Kidney (tissue), 14 donors: Measurements from ENCODE around the gene RPS19. TPM values are rescaled to one million over a fixed set of nuclear protein-coding genes. Genes with fewer than 3 reads are reported as not detected.
A peak's percentile ranks its signal among the peaks of the same experiment; 100 is the strongest.

Experiments used
- DNase-seq, 5 donors: peaks; one replicate each; pipeline ENCODE4 v3.0.0-alpha.2; 2013 to 2020
- FAIRE-seq: peaks from 2 replicates; lab custom pipeline; 2012; peaks lifted over from hg19 to GRCh38; lab: Jason Lieb, UNC
- H3K27ac ChIP-seq, 2 donors: one replicate each; pipeline ENCODE4 v1.7.0; 2013; ENCODE audit warnings: low read depth in 2 of 2, low read length in 2 of 2, inconsistent platforms in 1 of 2
- H3K27me3 ChIP-seq: one replicate; pipeline ENCODE4 v1.7.1; 2013; ENCODE audit warnings: low read length, inconsistent platforms; ENCODE audit not compliant: control insufficient read depth, insufficient read depth
- H3K36me3 ChIP-seq, 3 donors: one replicate each; pipeline versions ENCODE4 v1.7.0 to v1.7.1; 2013; ENCODE audit warnings: low read length in 3 of 3, control low read depth in 1 of 3, inconsistent platforms in 1 of 3; ENCODE audit not compliant: insufficient read depth in 3 of 3, control insufficient read depth in 2 of 3
- H3K4me1 ChIP-seq, 3 donors: one replicate each; pipeline versions ENCODE4 v1.7.0 to v1.7.1; 2013; ENCODE audit warnings: low read length in 3 of 3, inconsistent platforms in 1 of 3, low read depth in 1 of 3; ENCODE audit not compliant: control insufficient read depth in 2 of 3, insufficient read depth in 2 of 3
- H3K4me3 ChIP-seq, 3 donors: one replicate each; pipeline versions ENCODE4 v1.7.0 to v1.8.1; 2013; ENCODE audit warnings: low read length in 3 of 3, control low read depth in 1 of 3, inconsistent platforms in 1 of 3
- H3K9ac ChIP-seq, 3 donors: one replicate each; pipeline versions ENCODE4 v1.7.0 to v1.7.1; 2013; ENCODE audit warnings: low read length in 3 of 3, control low read depth in 1 of 3, inconsistent platforms in 1 of 3
- H3K9me3 ChIP-seq, 3 donors: one replicate each; pipeline versions ENCODE4 v1.7.0 to v1.7.1; 2013; ENCODE audit warnings: low read length in 3 of 3, control low read depth in 1 of 3, inconsistent platforms in 1 of 3; ENCODE audit not compliant: control insufficient read depth in 2 of 3, insufficient read depth in 1 of 3
- intact Hi-C: fragments of 100-400 bp; cut with DNase I; formaldehyde crosslinking; loops from one replicate; pipeline ENCODE4 v1.11.1; 2022
- polyA plus RNA-seq: library from polyadenylated mRNA; stranded (reverse); fragments of 350-450 nt; fragmentation: Illumina TruSeq; extraction: RNeasy Lipid Tissue Mini Kit (QIAGEN cat#74804); gene quantifications from one replicate; pipeline ENCODE4 v1.2.3, GENCODE V29; 2014; ENCODE audit warnings: low read depth, low replicate concordance; ENCODE audit not compliant: insufficient read depth
- total RNA-seq: library from RNA; stranded (reverse); fragmentation: NEBNext Ultra II Directional; extraction: Animal tissue kit (Norgen Biotek cat#: 25700); gene quantifications from one replicate; pipeline ENCODE4 v1.2.1, GENCODE V29; 2021
- TF ChIP-seq, protein P1 (sequence below): IDR thresholded peaks from 3 replicates; pipeline ENCODE4 v1.5.1; 2012; ENCODE audit warnings: mild to moderate bottlenecking, moderate library complexity, borderline replicate concordance; ENCODE audit not compliant: insufficient read depth; ENCODE audit errors: extremely low read depth
- donor health status: control.
- donor health status: control.
- donor health status: control.
- donor health status: control.
- donor health status: control.
- donor health status: DM: yes; HTN: yes; CAD: no.
- donor health status: Normal renal cell carcinoma (clear cell type).

Gene RPS19
- total and polyA plus RNA-seq, 2 donors from 2014 or later = 1,433 to 2,116 TPM

DNA sequence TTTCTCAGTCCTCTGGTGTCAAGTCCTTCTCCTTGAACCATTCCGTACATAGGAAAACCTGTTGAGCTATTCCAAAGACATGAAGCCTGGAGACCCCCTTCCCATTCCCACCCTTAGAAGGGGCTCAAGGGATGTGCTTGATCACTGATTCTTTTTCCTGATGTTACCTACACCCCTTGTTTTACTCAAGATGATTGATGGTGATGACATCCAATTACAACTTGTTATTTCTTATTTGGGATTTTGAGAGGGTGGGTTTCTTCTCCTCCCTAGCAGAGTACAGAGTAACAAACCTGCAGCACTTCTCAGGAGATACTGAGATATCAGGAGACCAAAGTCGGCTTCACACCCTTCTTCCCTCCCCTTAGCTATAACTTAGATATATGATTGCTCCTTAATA lies 6.7 kb upstream of the RPS19 start:
- FAIRE-seq (no peak), DNase-seq (no peak)
- Histone ChIP-seq H3K9me3 (no peaks in the 10 kb centered on the region), H3K27me3 (no peaks in the 10 kb centered on the region), H3K4me1 (no peaks in the 10 kb centered on the region), H3K36me3 (no peaks in the 10 kb centered on the region), H3K27ac (no peak overlapping the region), H3K9ac (no peak overlapping the region), H3K4me3 (no peak overlapping the region)
- TF ChIP-seq, protein P1, sequence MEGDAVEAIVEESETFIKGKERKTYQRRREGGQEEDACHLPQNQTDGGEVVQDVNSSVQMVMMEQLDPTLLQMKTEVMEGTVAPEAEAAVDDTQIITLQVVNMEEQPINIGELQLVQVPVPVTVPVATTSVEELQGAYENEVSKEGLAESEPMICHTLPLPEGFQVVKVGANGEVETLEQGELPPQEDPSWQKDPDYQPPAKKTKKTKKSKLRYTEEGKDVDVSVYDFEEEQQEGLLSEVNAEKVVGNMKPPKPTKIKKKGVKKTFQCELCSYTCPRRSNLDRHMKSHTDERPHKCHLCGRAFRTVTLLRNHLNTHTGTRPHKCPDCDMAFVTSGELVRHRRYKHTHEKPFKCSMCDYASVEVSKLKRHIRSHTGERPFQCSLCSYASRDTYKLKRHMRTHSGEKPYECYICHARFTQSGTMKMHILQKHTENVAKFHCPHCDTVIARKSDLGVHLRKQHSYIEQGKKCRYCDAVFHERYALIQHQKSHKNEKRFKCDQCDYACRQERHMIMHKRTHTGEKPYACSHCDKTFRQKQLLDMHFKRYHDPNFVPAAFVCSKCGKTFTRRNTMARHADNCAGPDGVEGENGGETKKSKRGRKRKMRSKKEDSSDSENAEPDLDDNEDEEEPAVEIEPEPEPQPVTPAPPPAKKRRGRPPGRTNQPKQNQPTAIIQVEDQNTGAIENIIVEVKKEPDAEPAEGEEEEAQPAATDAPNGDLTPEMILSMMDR = no peak
- intact Hi-C loops = no loop called here

DNA sequence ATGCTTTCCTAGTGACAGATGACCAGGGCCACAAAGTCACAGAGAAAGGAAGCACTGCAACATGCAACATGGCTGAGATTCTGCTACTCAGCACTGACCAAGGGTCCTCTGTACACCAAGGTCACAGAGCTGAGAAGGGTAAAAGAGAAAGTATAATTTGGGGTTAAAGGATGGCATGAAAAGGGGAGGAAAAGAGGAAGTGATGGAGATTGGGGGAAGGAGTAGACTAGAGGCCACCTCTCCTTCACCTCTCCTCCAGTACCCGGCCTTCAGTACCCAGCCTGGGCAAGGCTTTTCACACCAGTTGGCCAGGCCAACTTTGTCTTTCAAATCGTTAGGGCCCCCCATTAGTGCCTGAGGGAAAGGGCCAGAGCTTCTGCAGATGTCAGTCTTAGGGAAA lies 6.3 kb upstream of the RPS19 start:
- Histone ChIP-seq H3K4me3 (no peak overlapping the region), H3K36me3 (no peaks in the 10 kb centered on the region), H3K27ac (no peak overlapping the region), H3K9me3 (no peaks in the 10 kb centered on the region), H3K27me3 (no peaks in the 10 kb centered on the region), H3K4me1 (no peaks in the 10 kb centered on the region), H3K9ac (no peak overlapping the region)
- TF ChIP-seq, protein P1 = no peak
- DNase-seq (peak in 1 of 5 donors; percentile 18), FAIRE-seq (no peak)
- intact Hi-C loops = no loop called here

DNA sequence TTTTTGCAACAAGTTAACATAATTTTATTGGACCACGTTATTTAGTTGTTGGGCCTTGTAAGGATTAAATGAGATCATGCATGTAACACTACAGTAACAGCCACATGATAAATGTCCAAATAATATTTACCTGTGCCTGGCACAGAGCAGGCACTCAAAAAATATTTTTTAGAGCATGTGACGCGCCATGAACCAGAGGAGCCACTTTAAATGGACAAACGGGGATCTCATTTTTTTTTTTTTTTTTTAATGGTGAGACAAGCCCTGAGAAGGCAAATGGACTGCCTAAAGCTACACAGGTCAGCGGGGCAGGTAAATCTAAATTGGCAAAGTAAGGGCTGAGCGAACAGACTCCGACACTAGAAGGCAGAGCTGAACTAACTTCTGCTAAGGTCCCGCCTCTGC lies 840 bp upstream of the RPS19 start:
- FAIRE-seq = no peak
- intact Hi-C loops = no loop called here
- TF ChIP-seq, protein P1 = no peak
- Histone ChIP-seq H3K9ac (peak overlapping the region in 2 of 3 donors; percentile 59 to 89), H3K9me3 (no peaks in the 10 kb centered on the region), H3K36me3 (peaks cover 12 to 22% (median 14%) of the 10 kb centered on the region in 3 donors), H3K27me3 (no peaks in the 10 kb centered on the region), H3K27ac (peak overlapping the region in 1 of 2 donors; percentile 99), H3K4me3 (peak overlapping the region; percentile 40 to 95 (median 94)), H3K4me1 (peaks cover 2 to 22% (median 11%) of the 10 kb centered on the region in 3 donors)
- no peak for DNase-seq
